GM21515 (cell line): ENCODE results near the gene AP1S3.
"Not testable (repeated sequence)": the region's sequence is repeated elsewhere in the genome, so short reads cannot be mapped to it uniquely, and the experiment has no call there.

Source experiments
- ATAC-seq: cut with Tn5 transposase; IDR thresholded peaks from one replicate; pipeline ENCODE4 v1.9.1; 2021; ENCODE audit not compliant: unreplicated experiment

Gene AP1S3

GRCh38 chr2:223837287-223838061 is at the start of gene AP1S3:
AP1S3 (minus strand) TSS chr2:223837582; CDS start chr2:223837450, 132 bp downstream.
- peak; percentile 72 for ATAC-seq

- no peak for ATAC-seq
Measured at GRCh38 chr2:223887127-223887526, 49.7 kb upstream of the AP1S3 start.

- ATAC-seq = no peak
Measured at GRCh38 chr2:223886726-223887125, 49.3 kb upstream of the AP1S3 start.

- ATAC-seq = peak; percentile 85
Measured at GRCh38 chr2:223884399-223884798, 47.0 kb upstream of the AP1S3 start.

GRCh38 chr2:223882715-223883114 is 45.3 kb upstream of the AP1S3 start:
- no peak for ATAC-seq

- no peak for ATAC-seq
Measured at GRCh38 chr2:223880796-223881195, 43.4 kb upstream of the AP1S3 start.

GRCh38 chr2:223877721-223878410 is 40.5 kb upstream of the AP1S3 start:
- ATAC-seq = no peak

GRCh38 chr2:223873672-223874071 is 36.3 kb upstream of the AP1S3 start:
- ATAC-seq = no peak

GRCh38 chr2:223872772-223873171 is 35.4 kb upstream of the AP1S3 start:
- not testable (repeated sequence) for ATAC-seq

- ATAC-seq = not testable (repeated sequence)
Measured at GRCh38 chr2:223871661-223872060, 34.3 kb upstream of the AP1S3 start.

- no peak for ATAC-seq
Measured at GRCh38 chr2:223870840-223871611, 33.6 kb upstream of the AP1S3 start.

GRCh38 chr2:223868005-223868404 is 30.6 kb upstream of the AP1S3 start:
- ATAC-seq = peak; percentile 59

GRCh38 chr2:223865907-223866508 is 28.6 kb upstream of the AP1S3 start:
- ATAC-seq = no peak

- no peak for ATAC-seq
Measured at GRCh38 chr2:223865124-223865523, 27.7 kb upstream of the AP1S3 start.

GRCh38 chr2:223863491-223863890 is 26.1 kb upstream of the AP1S3 start:
- no peak for ATAC-seq

GRCh38 chr2:223860809-223861738 is 23.7 kb upstream of the AP1S3 start:
- ATAC-seq = no peak

GRCh38 chr2:223859070-223859469 is 21.7 kb upstream of the AP1S3 start:
- ATAC-seq = no peak

- ATAC-seq = no peak
Measured at GRCh38 chr2:223856584-223856983, 19.2 kb upstream of the AP1S3 start.

GRCh38 chr2:223856021-223856420 is 18.6 kb upstream of the AP1S3 start:
- no peak for ATAC-seq

GRCh38 chr2:223855426-223855825 is 18.0 kb upstream of the AP1S3 start:
- ATAC-seq = no peak
